Endothelial cell (in vitro differentiated cells): ENCODE results near the gene SOX6. TPM values are rescaled to one million over a fixed set of nuclear protein-coding genes. Genes with fewer than 3 reads are reported as not detected.
"Not testable (repeated sequence)": the region's sequence is repeated elsewhere in the genome, so short reads cannot be mapped to it uniquely, and the experiment has no call there.

Experiments
- DNase-seq: peaks from one replicate; pipeline ENCODE4 v3.0.0; 2021; ENCODE audit warnings: low spot score
- H3K27ac Mint-ChIP-seq: one replicate; pipeline ENCODE4 v1.8.0; 2021; ENCODE audit warnings: mixed read lengths, inconsistent platforms; ENCODE audit not compliant: unreplicated experiment
- H3K27me3 Mint-ChIP-seq: one replicate; pipeline ENCODE4 v1.8.0; 2021; ENCODE audit warnings: mild to moderate bottlenecking, moderate library complexity, mixed read lengths, inconsistent platforms; ENCODE audit not compliant: unreplicated experiment
- H3K36me3 Mint-ChIP-seq: one replicate; pipeline ENCODE4 v1.8.0; 2021; ENCODE audit warnings: mild to moderate bottlenecking, low read depth, mixed read lengths, inconsistent platforms; ENCODE audit not compliant: unreplicated experiment
- H3K4me1 Mint-ChIP-seq: one replicate; pipeline ENCODE4 v1.8.0; 2021; ENCODE audit warnings: mild to moderate bottlenecking, mixed read lengths, inconsistent platforms; ENCODE audit not compliant: unreplicated experiment
- H3K4me3 Mint-ChIP-seq: one replicate; pipeline ENCODE4 v1.8.0; 2021; ENCODE audit warnings: mild to moderate bottlenecking, mixed read lengths, inconsistent platforms; ENCODE audit not compliant: unreplicated experiment
- H3K9me3 Mint-ChIP-seq: one replicate; pipeline ENCODE4 v1.8.0; 2021; ENCODE audit warnings: mixed read lengths, inconsistent platforms; ENCODE audit not compliant: unreplicated experiment
- CTCF ChIP-seq: fragments of 200-600 bp; sonication (generic); IDR thresholded peaks from one replicate; pipeline ENCODE4 v1.5.0; 2021; ENCODE audit warnings: antibody characterized with exemption; ENCODE audit not compliant: unreplicated experiment
- total RNA-seq: library from RNA; stranded (reverse); fragmentation: NEBNext Ultra II Directional; extraction: Animal tissue kit (Norgen Biotek cat#: 25700); gene quantifications from one replicate; pipeline ENCODE4 v1.2.1, GENCODE V29; 2021; ENCODE audit not compliant: unreplicated experiment

The SOX6 gene
- total RNA-seq, 1 donor from 2014 or later = 21.0 TPM

GRCh38 chr11:16393340-16393739 lies 37.0 kb upstream of the SOX6 start:
- no peak for DNase-seq
- Mint-ChIP-seq H3K4me3 (no peak overlapping the region), H3K27ac (no peak overlapping the region), H3K36me3 (no peaks in the 10 kb centered on the region), H3K9me3 (no peaks in the 10 kb centered on the region), H3K27me3 (no peaks in the 10 kb centered on the region), H3K4me1 (no peaks in the 10 kb centered on the region)
- TF ChIP-seq CTCF = no peak

GRCh38 chr11:16392616-16393015 lies 36.3 kb upstream of the SOX6 start:
- H3K4me3 Mint-ChIP-seq = no peak overlapping the region
- TF ChIP-seq CTCF = no peak
- no peaks in the 10 kb centered on the region for H3K9me3 Mint-ChIP-seq
- no peaks in the 10 kb centered on the region for H3K36me3 Mint-ChIP-seq
- no peak overlapping the region for H3K27ac Mint-ChIP-seq
- H3K27me3 Mint-ChIP-seq = no peaks in the 10 kb centered on the region
- DNase-seq = no peak
- no peaks in the 10 kb centered on the region for H3K4me1 Mint-ChIP-seq

GRCh38 chr11:16390826-16391225 lies 34.5 kb upstream of the SOX6 start:
- DNase-seq, H3K36me3 Mint-ChIP-seq, H3K27me3 Mint-ChIP-seq, H3K9me3 Mint-ChIP-seq, H3K27ac Mint-ChIP-seq, H3K4me1 Mint-ChIP-seq, H3K4me3 Mint-ChIP-seq: not testable (repeated sequence)

- no peak for DNase-seq
- no peaks in the 10 kb centered on the region for H3K4me1 Mint-ChIP-seq
- H3K27me3 Mint-ChIP-seq = peaks cover 2% of the 10 kb centered on the region
- no peak for TF ChIP-seq CTCF
- H3K36me3 Mint-ChIP-seq = no peaks in the 10 kb centered on the region
- H3K9me3 Mint-ChIP-seq = no peaks in the 10 kb centered on the region
- no peak overlapping the region for H3K4me3 Mint-ChIP-seq
- no peak overlapping the region for H3K27ac Mint-ChIP-seq
These were observed 28.8 kb upstream of the SOX6 start for GRCh38 chr11:16385099-16385498.

- Mint-ChIP-seq H3K4me1 (peaks cover under 1% of the 10 kb centered on the region), H3K36me3 (no peaks in the 10 kb centered on the region), H3K9me3 (no peaks in the 10 kb centered on the region), H3K4me3 (no peak overlapping the region), H3K27me3 (peaks cover 2% of the 10 kb centered on the region), H3K27ac (no peak overlapping the region)
- no peak for DNase-seq
- TF ChIP-seq CTCF = no peak
These were observed 26.5 kb upstream of the SOX6 start for GRCh38 chr11:16382638-16383380.
